Adrenal gland (tissue), 5 donors: Measurements from ENCODE around the gene MINPP1.

Experiments
- POLR2A ChIP-seq, 2 donors: fragments of 450-650 bp; IDR thresholded peaks; one replicate each; pipeline ENCODE4 v1.6.1; 2017; ENCODE audit warnings: antibody characterized with exemption in 2 of 2, mild to moderate bottlenecking in 2 of 2, moderate library complexity in 1 of 2
- TF ChIP-seq, protein P1 (sequence below), 6 experiments: fragments of 450-650 bp in 4 of 6; fragments of 200-600 bp in 2 of 6; sonication (generic) in 1 of 6; IDR thresholded peaks; 1 replicate in 5 of 6; 2 replicates in 1 of 6; pipeline versions ENCODE4 v1.5.1 to v1.8.0; 2016 to 2021; ENCODE audit warnings: antibody characterized with exemption in 6 of 6, mild to moderate bottlenecking in 2 of 6, moderate library complexity in 1 of 6
- donor health status: DM: no; HTN: no; CAD: no.

DNA sequence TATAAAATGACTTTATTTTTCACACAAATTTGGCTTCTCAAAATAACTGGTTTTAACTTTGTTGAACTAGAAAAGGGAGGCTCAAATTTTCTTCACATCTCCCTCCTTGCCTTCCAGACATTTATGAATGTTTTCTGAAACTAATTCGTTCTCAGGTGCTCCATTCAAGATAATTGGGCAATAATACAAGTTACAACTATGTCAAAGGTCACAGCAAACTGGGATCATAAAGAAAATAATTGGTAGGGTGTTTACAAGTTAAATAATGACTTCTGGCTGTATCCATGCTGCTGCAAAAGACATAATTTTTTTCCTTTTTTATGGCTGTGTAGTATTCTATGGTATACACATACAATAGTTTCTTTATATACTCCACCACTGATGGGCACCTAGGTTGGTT lies 75.3 kb downstream of the MINPP1 start:
- TF ChIP-seq, protein P1, sequence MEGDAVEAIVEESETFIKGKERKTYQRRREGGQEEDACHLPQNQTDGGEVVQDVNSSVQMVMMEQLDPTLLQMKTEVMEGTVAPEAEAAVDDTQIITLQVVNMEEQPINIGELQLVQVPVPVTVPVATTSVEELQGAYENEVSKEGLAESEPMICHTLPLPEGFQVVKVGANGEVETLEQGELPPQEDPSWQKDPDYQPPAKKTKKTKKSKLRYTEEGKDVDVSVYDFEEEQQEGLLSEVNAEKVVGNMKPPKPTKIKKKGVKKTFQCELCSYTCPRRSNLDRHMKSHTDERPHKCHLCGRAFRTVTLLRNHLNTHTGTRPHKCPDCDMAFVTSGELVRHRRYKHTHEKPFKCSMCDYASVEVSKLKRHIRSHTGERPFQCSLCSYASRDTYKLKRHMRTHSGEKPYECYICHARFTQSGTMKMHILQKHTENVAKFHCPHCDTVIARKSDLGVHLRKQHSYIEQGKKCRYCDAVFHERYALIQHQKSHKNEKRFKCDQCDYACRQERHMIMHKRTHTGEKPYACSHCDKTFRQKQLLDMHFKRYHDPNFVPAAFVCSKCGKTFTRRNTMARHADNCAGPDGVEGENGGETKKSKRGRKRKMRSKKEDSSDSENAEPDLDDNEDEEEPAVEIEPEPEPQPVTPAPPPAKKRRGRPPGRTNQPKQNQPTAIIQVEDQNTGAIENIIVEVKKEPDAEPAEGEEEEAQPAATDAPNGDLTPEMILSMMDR (IDR thresholded peaks at IDR 0.05): no peak
- TF ChIP-seq POLR2A (IDR thresholded peaks at IDR 0.05): no peak
